GM23338 (cell line): ENCODE measurements around the gene COQ8B. TPM values are rescaled to one million over a fixed set of nuclear protein-coding genes. Genes with fewer than 3 reads are reported as not detected.

ENCODE experiments used
- ATAC-seq: fragments of 200-7000 bp; cut with Tn5 transposase; 3 replicates; pipeline ENCODE4 v1.9.1; 2020
- DNase-seq: peaks from one replicate; pipeline ENCODE4 v3.0.0-alpha.2; 2015; ENCODE audit warnings: low spot score
- H2AFZ ChIP-seq: fragments of 200-600 bp; sonication (generic); 2 replicates; pipeline ENCODE4 v1.8.0; 2016; ENCODE audit warnings: antibody characterized with exemption, mild to moderate bottlenecking, moderate library complexity
- H3F3A ChIP-seq: fragments of 200-600 bp; sonication (generic); replicated peaks from 2 replicates; pipeline ENCODE4 v1.8.0; 2017; ENCODE audit warnings: antibody characterized with exemption, mixed run types, low read depth
- H3K27ac ChIP-seq: fragments of 200-600 bp; sonication (generic); 2 replicates; pipeline ENCODE4 v1.6.1; 2016; ENCODE audit warnings: low read depth
- H3K27me3 ChIP-seq: fragments of 200-600 bp; sonication (generic); 2 replicates; pipeline ENCODE4 v1.8.0; 2016; ENCODE audit warnings: mild to moderate bottlenecking, mixed run types, moderate library complexity; ENCODE audit not compliant: insufficient read depth
- H3K36me3 ChIP-seq: fragments of 200-600 bp; sonication (generic); 2 replicates; pipeline ENCODE4 v1.8.0; 2016; ENCODE audit warnings: mild to moderate bottlenecking; ENCODE audit not compliant: insufficient read depth
- H3K4me1 ChIP-seq: fragments of 200-600 bp; sonication (generic); 2 replicates; pipeline ENCODE4 v1.8.0; 2016; ENCODE audit warnings: mild to moderate bottlenecking, moderate library complexity; ENCODE audit not compliant: insufficient read depth
- H3K4me2 ChIP-seq: fragments of 200-600 bp; sonication (generic); 2 replicates; pipeline ENCODE4 v1.7.1; 2017; ENCODE audit warnings: mixed run types
- H3K4me3 ChIP-seq: fragments of 200-600 bp; sonication (generic); 2 replicates; pipeline ENCODE4 v1.6.1; 2016; ENCODE audit warnings: mixed run types
- H3K79me2 ChIP-seq: fragments of 200-600 bp; sonication (generic); replicated peaks from 2 replicates; pipeline ENCODE4 v1.8.0; 2017; ENCODE audit warnings: mild to moderate bottlenecking; ENCODE audit not compliant: insufficient read depth
- H3K9me2 ChIP-seq: fragments of 200-600 bp; sonication (generic); 2 replicates; pipeline ENCODE4 v1.8.0; 2017; ENCODE audit not compliant: insufficient read depth
- H4K20me1 ChIP-seq: fragments of 200-600 bp; sonication (generic); replicated peaks from 2 replicates; pipeline ENCODE4 v1.8.0; 2017; ENCODE audit warnings: mild to moderate bottlenecking; ENCODE audit not compliant: insufficient read depth
- H3K27ac Mint-ChIP-seq: 2 replicates; pipeline ENCODE4 v1.8.0; 2020; ENCODE audit warnings: inconsistent platforms, mild to moderate bottlenecking, moderate library complexity, mixed read lengths
- H3K27me3 Mint-ChIP-seq: 3 replicates; pipeline ENCODE4 v1.8.0; 2022; ENCODE audit warnings: low read depth, mild to moderate bottlenecking, moderate library complexity, mixed read lengths, inconsistent platforms; ENCODE audit not compliant: insufficient read depth, poor library complexity
- H3K36me3 Mint-ChIP-seq: 3 replicates; pipeline ENCODE4 v1.8.0; 2021; ENCODE audit warnings: low read depth, mild to moderate bottlenecking, inconsistent platforms, moderate library complexity, mixed read lengths
- H3K4me1 Mint-ChIP-seq: 3 replicates; pipeline ENCODE4 v1.8.0; 2020; ENCODE audit warnings: mild to moderate bottlenecking, inconsistent platforms, mixed read lengths
- H3K4me3 Mint-ChIP-seq: 3 replicates; pipeline ENCODE4 v1.8.0; 2021; ENCODE audit warnings: moderate library complexity, mild to moderate bottlenecking, inconsistent platforms, mixed read lengths
- H3K9me3 Mint-ChIP-seq: 3 replicates; pipeline ENCODE4 v1.8.0; 2020; ENCODE audit warnings: moderate library complexity, mild to moderate bottlenecking, inconsistent platforms, mixed read lengths
- EZH2 ChIP-seq: fragments of 200-600 bp; sonication (generic); IDR thresholded peaks from one replicate; pipeline ENCODE4 v1.8.0; 2017; ENCODE audit warnings: antibody characterized with exemption, mild to moderate bottlenecking, low read depth; ENCODE audit not compliant: unreplicated experiment
- EZH2phosphoT487 ChIP-seq: fragments of 200-600 bp; sonication (generic); IDR thresholded peaks from one replicate; pipeline ENCODE4 v1.8.1; 2018; ENCODE audit warnings: antibody characterized with exemption; ENCODE audit not compliant: unreplicated experiment
- POLR2AphosphoS5 ChIP-seq: IDR thresholded peaks from 2 replicates; pipeline ENCODE4 v1.6.1; 2016; ENCODE audit warnings: antibody characterized with exemption, low read depth
- ZNF331 ChIP-seq: fragments of 250-450 bp; sonication (Bioruptor Pico); IDR thresholded peaks from 2 replicates; pipeline ENCODE4 v1.5.0; 2020; ENCODE audit warnings: low read depth, mild to moderate bottlenecking, moderate library complexity
- ZNF462 ChIP-seq: fragments of 250-450 bp; sonication (Bioruptor Pico); IDR thresholded peaks from 2 replicates; pipeline ENCODE4 v1.5.0; 2020; ENCODE audit warnings: mild to moderate bottlenecking, moderate library complexity
- polyA plus RNA-seq: library from polyadenylated mRNA; unstranded; fragments of >200 nt; fragmentation: Nextera tagmentation; extraction: Ambion mirVana; gene quantifications from 2 replicates; pipeline ENCODE4 v1.2.1, GENCODE V29; 2016
- total RNA-seq: library from RNA; depleted of rRNA; stranded (reverse); fragments of >200 nt; shearing (Covaris generic); gene quantifications from 2 replicates; pipeline ENCODE4 v1.2.3, GENCODE V29; 2014
- TF ChIP-seq, protein P1 (sequence below), 2 experiments: fragments of 200-600 bp in 1 of 2; sonication (generic) in 1 of 2; conservative IDR thresholded peaks; 2 replicates each; pipeline versions ENCODE4 v1.5.1 to v1.6.1; 2016 to 2017; ENCODE audit warnings: antibody characterized with exemption in 2 of 2, low read depth in 2 of 2, mild to moderate bottlenecking in 2 of 2, moderate library complexity in 1 of 2

Gene COQ8B
- total and polyA plus RNA-seq, 2 experiments from 2014 or later: 13.9 to 59.6 TPM

GRCh38 chr19:40693150-40693788 lies 23.4 kb downstream of the COQ8B start (continued):
- no peak for TF ChIP-seq ZNF462
- TF ChIP-seq POLR2AphosphoS5: no peak
- no peak for TF ChIP-seq EZH2phosphoT487
- TF ChIP-seq, protein P1, sequence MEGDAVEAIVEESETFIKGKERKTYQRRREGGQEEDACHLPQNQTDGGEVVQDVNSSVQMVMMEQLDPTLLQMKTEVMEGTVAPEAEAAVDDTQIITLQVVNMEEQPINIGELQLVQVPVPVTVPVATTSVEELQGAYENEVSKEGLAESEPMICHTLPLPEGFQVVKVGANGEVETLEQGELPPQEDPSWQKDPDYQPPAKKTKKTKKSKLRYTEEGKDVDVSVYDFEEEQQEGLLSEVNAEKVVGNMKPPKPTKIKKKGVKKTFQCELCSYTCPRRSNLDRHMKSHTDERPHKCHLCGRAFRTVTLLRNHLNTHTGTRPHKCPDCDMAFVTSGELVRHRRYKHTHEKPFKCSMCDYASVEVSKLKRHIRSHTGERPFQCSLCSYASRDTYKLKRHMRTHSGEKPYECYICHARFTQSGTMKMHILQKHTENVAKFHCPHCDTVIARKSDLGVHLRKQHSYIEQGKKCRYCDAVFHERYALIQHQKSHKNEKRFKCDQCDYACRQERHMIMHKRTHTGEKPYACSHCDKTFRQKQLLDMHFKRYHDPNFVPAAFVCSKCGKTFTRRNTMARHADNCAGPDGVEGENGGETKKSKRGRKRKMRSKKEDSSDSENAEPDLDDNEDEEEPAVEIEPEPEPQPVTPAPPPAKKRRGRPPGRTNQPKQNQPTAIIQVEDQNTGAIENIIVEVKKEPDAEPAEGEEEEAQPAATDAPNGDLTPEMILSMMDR (conservative IDR thresholded peaks at IDR 0.05; ENCODE audit: low read depth in 2 of 2): no peak

DNA sequence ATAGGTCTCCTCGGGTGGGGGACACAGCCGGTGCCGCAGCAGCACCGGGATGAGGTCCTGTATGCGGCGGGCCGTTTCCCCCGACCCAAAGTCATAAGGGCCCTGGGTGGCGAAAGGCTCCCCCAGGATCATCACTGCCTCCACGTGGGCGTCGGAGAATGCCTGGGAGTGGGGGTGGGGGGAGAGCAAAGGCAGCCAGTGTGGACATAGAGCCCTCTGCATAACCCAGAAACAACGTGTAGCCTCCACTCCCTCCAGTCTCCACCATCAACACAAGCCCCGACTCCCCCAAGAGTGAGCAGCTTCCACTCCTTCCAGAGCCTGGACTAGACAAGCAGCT lies 24.5 kb downstream of the COQ8B start:
- Histone ChIP-seq H3F3A (no peaks in the 10 kb centered on the region; the same call in 1 of the 2 replicates), H3K79me2 (peaks cover 19% of the 10 kb centered on the region), H3K4me1 (peaks cover 8% of the 10 kb centered on the region; the same call in 1 of the 2 replicates), H3K27me3 (no peaks in the 10 kb centered on the region), H3K9me2 (no peaks in the 10 kb centered on the region), H3K27ac (no peak overlapping the region), H4K20me1 (peaks cover 8% of the 10 kb centered on the region), H2AFZ (no peak overlapping the region), H3K4me2 (peak overlapping the region; percentile 94; the same call in 1 of the 2 replicates), H3K36me3 (peaks cover 4% of the 10 kb centered on the region; the same call in 1 of the 2 replicates), H3K4me3 (no peak overlapping the region)
- Mint-ChIP-seq H3K9me3 (no peaks in the 10 kb centered on the region), H3K27me3 (peaks cover 2% of the 10 kb centered on the region), H3K27ac (peak overlapping the region; percentile 73; the same call in 1 of the 2 replicates), H3K36me3 (peaks cover 7% of the 10 kb centered on the region; the same call in 2 of the 3 replicates), H3K4me3 (no peak overlapping the region), H3K4me1 (peaks cover 17% of the 10 kb centered on the region)
- TF ChIP-seq EZH2 (no peak), ZNF331 (CRISPR knock-in tag) (no peak)
- DNase-seq (no peak), ATAC-seq (no peak)
